ENCODE measurements around the gene OR2T10. TPM values are rescaled to one million over a fixed set of nuclear protein-coding genes. Genes with fewer than 3 reads are reported as not detected.

OR2T10 gene
- total and polyA plus RNA-seq, 2 of the 4 experiments (the other 2 are of a cell fraction) = not detected

GRCh38 chr1:248592655-248593054, 4.8 kb downstream of the OR2T10 start:
- CTCF ChIA-PET = no interaction called here
- no peak overlapping the region for H3K9ac ChIP-seq (ENCODE audit: low read depth, low read length)

More at GRCh38 chr1:248592655-248593054, 4.8 kb downstream of the OR2T10 start:
- no CpG with 5 or more reads among the region's 1 CpG for whole genome bisulfite sequencing, 2 experiments (ENCODE audit: extremely low coverage in 2 of 2, insufficient read length in 1 of 2)
- H3K27ac ChIP-seq (ENCODE audit: insufficient read depth, low read length) = no peak overlapping the region
- DNase-seq (no peak), ATAC-seq (ENCODE audit: low read depth) (no peak)
- no peak overlapping the region for H3K14ac ChIP-seq (replicated peaks; ENCODE audit: low read depth, low read length)
- H4K91ac ChIP-seq (ENCODE audit: insufficient read depth, low read depth, low read length) = no peak overlapping the region
- H3K79me1 ChIP-seq (ENCODE audit: low read depth in 1 of 2, low read length in 2 of 2) = no peaks in the 10 kb centered on the region
- dilution Hi-C loops (cut with HindIII; ENCODE audit: low sequenced_read_pairs, unreplicated experiment) = no loop called here
- H3K27me3 ChIP-seq (ENCODE audit: control insufficient read depth, insufficient read depth, low read length) = no peaks in the 10 kb centered on the region
- TF ChIP-seq RAD21 (IDR thresholded peaks at IDR 0.05; ENCODE audit: low read length) = no peak
- TF ChIP-seq MAFK (IDR thresholded peaks at IDR 0.05; ENCODE audit: low read depth, low read length) = peak; percentile 88
- H3K4ac ChIP-seq (ENCODE audit: low read depth, low read length) = no peak overlapping the region
- no peak overlapping the region for H2BK120ac ChIP-seq (ENCODE audit: low read depth, low read length)
- no peaks in the 10 kb centered on the region for H3K9me1 ChIP-seq (ENCODE audit: insufficient read depth, low read length)
- no peak overlapping the region for H4K8ac ChIP-seq (ENCODE audit: low read depth in 2 of 2, low read length in 2 of 2)
- no TSS peak for BruUV-seq (replicated peaks)
- H3K9me3 ChIP-seq (ENCODE audit: control insufficient read depth, insufficient read depth, low read length) = peaks cover 3% of the 10 kb centered on the region; the same call in 1 of the 2 replicates
- no peak overlapping the region for H3K4me3 ChIP-seq (ENCODE audit: insufficient read depth, low read depth, low read length)
- no peak overlapping the region for H2AFZ ChIP-seq (replicated peaks; ENCODE audit: low read length, poor library complexity)
- H4K5ac ChIP-seq (ENCODE audit: low read depth, low read length) = no peak overlapping the region
- H2BK15ac ChIP-seq (ENCODE audit: low read depth, low read length) = no peak overlapping the region
- H3K56ac ChIP-seq (ENCODE audit: extremely low read depth, insufficient read depth, low read length) = no peak overlapping the region
- H3K4me1 ChIP-seq (ENCODE audit: control insufficient read depth, insufficient read depth, low read length) = no peaks in the 10 kb centered on the region
- H3K36me3 ChIP-seq (ENCODE audit: control insufficient read depth, insufficient read depth, low read length) = no peaks in the 10 kb centered on the region
- no peak overlapping the region for H2AK5ac ChIP-seq (ENCODE audit: low read depth, low read length)
- H3K18ac ChIP-seq (ENCODE audit: low read depth, low read length) = no peak overlapping the region
- H2BK20ac ChIP-seq (ENCODE audit: low read depth, low read length) = no peak overlapping the region
- no peak overlapping the region for H2AK9ac ChIP-seq (replicated peaks; ENCODE audit: low read depth, low read length, poor library complexity)
- H4K20me1 ChIP-seq (ENCODE audit: insufficient read depth, low read length) = no peaks in the 10 kb centered on the region
- no peak overlapping the region for H3K4me2 ChIP-seq (ENCODE audit: low read depth, low read length)
- H2BK5ac ChIP-seq (ENCODE audit: low read depth, low read length, poor library complexity, severe bottlenecking) = no peak overlapping the region
- no peak overlapping the region for H3K23ac ChIP-seq (ENCODE audit: low read depth, low read length)
- in situ Hi-C loops (cut with MboI; ENCODE audit: low sequenced_read_pairs) = no loop called here
- POLR2A ChIA-PET (ENCODE audit: unreplicated experiment) = no interaction called here
- intact Hi-C loops (cut with micrococcal nuclease) = no loop called here

All from IMR-90 (cell line).